AG04449 (cell line): ENCODE results near the gene NEO1.

ENCODE experiments used
- CTCF ChIA-PET: fragments of 350-600 bp; formaldehyde crosslinking; extraction: SDS; loops from one replicate; lab custom pipeline; 2021; ENCODE audit warnings: antibody characterized with exemption; lab: Yijun Ruan, JAX
- POLR2A ChIA-PET: fragments of 400-600, 350-600 bp; formaldehyde crosslinking; extraction: SDS; loops from one replicate; lab custom pipeline; 2020; ENCODE audit warnings: antibody characterized with exemption, inconsistent platforms; lab: Yijun Ruan, JAX
- DNase-seq: peaks from one replicate; pipeline ENCODE4 v3.0.0-alpha.2; 2010; ENCODE audit warnings: low read depth, low spot score
- H3K4me3 ChIP-seq: 2 replicates; pipeline ENCODE4 v1.5.1; 2011; ENCODE audit warnings: low read depth, mild to moderate bottlenecking, control low read depth, low read length
- CTCF ChIP-seq: IDR thresholded peaks from one replicate; pipeline ENCODE4 v1.5.1; 2011; ENCODE audit warnings: mild to moderate bottlenecking, moderate library complexity, low read length, control low read depth, inconsistent platforms; ENCODE audit not compliant: insufficient read depth; ENCODE audit errors: missing control alignments

Gene NEO1

GRCh38 chr15:73049564-73050215, 2.6 kb upstream of the NEO1 start:
- ChIA-PET CTCF (interaction anchor here (1.1 kb wide), 1 partner anchor 33 kb away, joined by 3 read pairs; no protein-coding TSS in a partner anchor), POLR2A (no interaction called here)
- no peak for DNase-seq
- no peak for TF ChIP-seq CTCF
- no peak overlapping the region for H3K4me3 ChIP-seq

GRCh38 chr15:73050561-73051295, 1.5 kb upstream of the NEO1 start:
- CTCF ChIA-PET, result interaction anchor here (0.7 to 1.1 kb wide), 3 partner anchors 10 to 329 kb away, joined by 3 to 4 read pairs (median 3); no protein-coding TSS in a partner anchor
- TF ChIP-seq CTCF, result no peak
- peak overlapping the region; percentile 71; the same call in 1 of the 2 replicates for H3K4me3 ChIP-seq
- POLR2A ChIA-PET, result no interaction called here
- no peak for DNase-seq

- DNase-seq, result no peak
- POLR2A ChIA-PET, result interaction anchor here (1.4 kb wide), 1 partner anchor 279 kb away, joined by 3 read pairs; no protein-coding TSS in a partner anchor
- H3K4me3 ChIP-seq, result peak overlapping the region; percentile 71
- no peak for TF ChIP-seq CTCF
- CTCF ChIA-PET, result no interaction called here
Measured at GRCh38 chr15:73051391-73051806, 864 bp upstream of the NEO1 start.

GRCh38 chr15:73052653-73053397, 562 bp downstream of the NEO1 start:
- POLR2A ChIA-PET, result interaction anchor here (1.4 kb wide), 1 partner anchor 280 kb away, joined by 3 read pairs; no protein-coding TSS in a partner anchor
- DNase-seq, result no peak
- TF ChIP-seq CTCF, result no peak
- peak overlapping the region; percentile 71 for H3K4me3 ChIP-seq
- CTCF ChIA-PET, result interaction anchor here (0.9 to 1.0 kb wide), 2 partner anchors 21 to 331 kb away, joined by 3 read pairs; no protein-coding TSS in a partner anchor

- CTCF ChIA-PET, result interaction anchor here (0.9 to 1.0 kb wide), 2 partner anchors 20 to 332 kb away, joined by 3 read pairs; no protein-coding TSS in a partner anchor
- TF ChIP-seq CTCF, result no peak
- POLR2A ChIA-PET, result no interaction called here
- peak overlapping the region; percentile 71 for H3K4me3 ChIP-seq
- no peak for DNase-seq
Measured at GRCh38 chr15:73053398-73053723, 1.1 kb downstream of the NEO1 start.
